Smooth muscle cell (in vitro differentiated cells): ENCODE measurements around the gene DHX15. TPM values are rescaled to one million over a fixed set of nuclear protein-coding genes. Genes with fewer than 3 reads are reported as not detected.

Experiments used
- DNase-seq: peaks from one replicate; lab custom pipeline; 2025; ENCODE audit not compliant: unreplicated experiment; lab: John Stamatoyannopoulos, UW
- H2AFZ ChIP-seq: fragments of 200-600 bp; sonication (generic); 2 replicates; pipeline ENCODE4 v1.6.0; 2016; ENCODE audit warnings: antibody characterized with exemption, low read depth, mild to moderate bottlenecking
- H3F3A ChIP-seq: fragments of 200-600 bp; sonication (generic); 2 replicates; pipeline ENCODE4 v1.6.0; 2017; ENCODE audit warnings: antibody characterized with exemption, low read depth
- H3K27ac ChIP-seq: fragments of 200-600 bp; sonication (generic); 2 replicates; pipeline ENCODE4 v1.5.1; 2016; ENCODE audit warnings: low read depth, mild to moderate bottlenecking
- H3K27me3 ChIP-seq: fragments of 200-600 bp; sonication (generic); 2 replicates; pipeline ENCODE4 v1.6.1; 2016; ENCODE audit warnings: low read depth, mild to moderate bottlenecking
- H3K36me3 ChIP-seq: fragments of 200-600 bp; sonication (generic); 2 replicates; pipeline ENCODE4 v1.5.1; 2016; ENCODE audit warnings: low read depth
- H3K4me1 ChIP-seq: fragments of 200-600 bp; sonication (generic); 2 replicates; pipeline ENCODE4 v1.5.1; 2016; ENCODE audit warnings: low read depth
- H3K4me2 ChIP-seq: fragments of 200-600 bp; sonication (generic); 2 replicates; pipeline ENCODE4 v1.6.0; 2016; ENCODE audit warnings: mild to moderate bottlenecking
- H3K4me3 ChIP-seq: fragments of 200-600 bp; sonication (generic); 2 replicates; pipeline ENCODE4 v1.5.1; 2016; ENCODE audit warnings: mild to moderate bottlenecking
- H3K79me2 ChIP-seq: fragments of 200-600 bp; sonication (generic); 2 replicates; pipeline ENCODE4 v1.6.0; 2016; ENCODE audit warnings: low read depth, mild to moderate bottlenecking
- H3K9ac ChIP-seq: fragments of 200-600 bp; sonication (generic); 2 replicates; pipeline ENCODE4 v1.6.0; 2016; ENCODE audit warnings: low read depth
- H3K9me3 ChIP-seq: fragments of 200-600 bp; sonication (generic); replicated peaks from 2 replicates; pipeline ENCODE4 v1.5.1; 2016; ENCODE audit warnings: low read depth
- H4K20me1 ChIP-seq: fragments of 200-600 bp; sonication (generic); 2 replicates; pipeline ENCODE4 v1.6.0; 2016; ENCODE audit warnings: low read depth
- WGBS: methylation state at CpG from one replicate; pipeline ENCODE4 v1.1.7; 2016; ENCODE audit warnings: low lambda C conversion rate; 5-methylcytosine and 5-hydroxymethylcytosine counted together
- polyA plus RNA-seq: library from polyadenylated mRNA; unstranded; fragments of >200 nt; fragmentation: Nextera tagmentation; extraction: Ambion mirVana; gene quantifications from 2 replicates; pipeline ENCODE4 v1.2.1, GENCODE V29; 2016
- total RNA-seq: library from RNA; depleted of rRNA; stranded (reverse); fragments of >200 nt; gene quantifications from 2 replicates; pipeline ENCODE4 v1.2.3, GENCODE V29; 2014
- TF ChIP-seq, protein P1 (sequence below): fragments of 200-600 bp; sonication (generic); IDR thresholded peaks from 2 replicates; pipeline ENCODE4 v1.5.1; 2017; ENCODE audit warnings: borderline replicate concordance, mild to moderate bottlenecking, antibody characterized with exemption; ENCODE audit not compliant: insufficient read depth, poor library complexity, severe bottlenecking

The DHX15 gene
- total and polyA plus RNA-seq, 2 experiments from 2014 or later: 69.8 to 168 TPM

DNA sequence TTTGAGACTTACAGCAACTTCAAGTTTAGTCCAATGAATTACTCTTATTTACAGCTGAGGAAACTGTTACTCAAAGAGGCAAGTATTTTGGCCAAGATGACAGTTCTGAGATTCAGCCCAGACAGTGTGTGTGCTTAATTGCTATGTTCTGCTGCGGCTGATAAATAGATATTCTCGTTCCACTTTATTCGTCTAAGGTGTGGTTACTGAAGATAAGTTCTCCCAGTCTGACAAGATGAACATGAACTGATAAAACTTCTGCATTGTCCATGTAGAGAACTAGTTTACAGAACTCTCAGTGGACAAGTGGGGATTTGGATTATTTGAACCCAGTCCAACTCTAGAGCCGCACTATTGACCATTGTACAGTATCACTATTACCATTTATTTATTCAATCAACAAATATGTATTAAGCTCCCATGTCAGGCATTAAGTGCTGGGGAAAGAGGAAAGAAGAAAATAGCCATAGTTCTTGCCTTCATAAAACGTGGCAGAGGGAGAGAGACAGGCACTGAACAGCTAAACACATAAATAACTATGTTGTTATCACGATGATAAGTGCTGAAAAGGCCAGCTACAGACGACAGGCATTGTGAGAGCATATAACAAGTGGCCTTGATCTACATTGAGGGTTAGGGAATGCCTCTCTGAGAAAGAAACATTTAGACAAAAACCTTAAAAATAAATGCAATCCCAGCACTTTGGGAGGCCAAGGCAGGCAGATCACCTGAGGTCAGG lies 4.0 kb upstream of the DHX15 start:
- Histone ChIP-seq H3F3A (no peaks in the 10 kb centered on the region), H3K4me3 (no peak overlapping the region), H3K9ac (no peak overlapping the region), H3K4me1 (no peaks in the 10 kb centered on the region), H3K4me2 (no peak overlapping the region), H3K27ac (no peak overlapping the region), H3K9me3 (no peaks in the 10 kb centered on the region), H3K36me3 (no peaks in the 10 kb centered on the region), H4K20me1 (peaks cover 2% of the 10 kb centered on the region), H2AFZ (no peak overlapping the region), H3K27me3 (no peaks in the 10 kb centered on the region), H3K79me2 (peaks cover 9% of the 10 kb centered on the region)
- WGBS: 65% methylated on average over 7 of the region's 7 CpGs
- TF ChIP-seq, protein P1, sequence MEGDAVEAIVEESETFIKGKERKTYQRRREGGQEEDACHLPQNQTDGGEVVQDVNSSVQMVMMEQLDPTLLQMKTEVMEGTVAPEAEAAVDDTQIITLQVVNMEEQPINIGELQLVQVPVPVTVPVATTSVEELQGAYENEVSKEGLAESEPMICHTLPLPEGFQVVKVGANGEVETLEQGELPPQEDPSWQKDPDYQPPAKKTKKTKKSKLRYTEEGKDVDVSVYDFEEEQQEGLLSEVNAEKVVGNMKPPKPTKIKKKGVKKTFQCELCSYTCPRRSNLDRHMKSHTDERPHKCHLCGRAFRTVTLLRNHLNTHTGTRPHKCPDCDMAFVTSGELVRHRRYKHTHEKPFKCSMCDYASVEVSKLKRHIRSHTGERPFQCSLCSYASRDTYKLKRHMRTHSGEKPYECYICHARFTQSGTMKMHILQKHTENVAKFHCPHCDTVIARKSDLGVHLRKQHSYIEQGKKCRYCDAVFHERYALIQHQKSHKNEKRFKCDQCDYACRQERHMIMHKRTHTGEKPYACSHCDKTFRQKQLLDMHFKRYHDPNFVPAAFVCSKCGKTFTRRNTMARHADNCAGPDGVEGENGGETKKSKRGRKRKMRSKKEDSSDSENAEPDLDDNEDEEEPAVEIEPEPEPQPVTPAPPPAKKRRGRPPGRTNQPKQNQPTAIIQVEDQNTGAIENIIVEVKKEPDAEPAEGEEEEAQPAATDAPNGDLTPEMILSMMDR: no peak
- no peak for DNase-seq

DNA sequence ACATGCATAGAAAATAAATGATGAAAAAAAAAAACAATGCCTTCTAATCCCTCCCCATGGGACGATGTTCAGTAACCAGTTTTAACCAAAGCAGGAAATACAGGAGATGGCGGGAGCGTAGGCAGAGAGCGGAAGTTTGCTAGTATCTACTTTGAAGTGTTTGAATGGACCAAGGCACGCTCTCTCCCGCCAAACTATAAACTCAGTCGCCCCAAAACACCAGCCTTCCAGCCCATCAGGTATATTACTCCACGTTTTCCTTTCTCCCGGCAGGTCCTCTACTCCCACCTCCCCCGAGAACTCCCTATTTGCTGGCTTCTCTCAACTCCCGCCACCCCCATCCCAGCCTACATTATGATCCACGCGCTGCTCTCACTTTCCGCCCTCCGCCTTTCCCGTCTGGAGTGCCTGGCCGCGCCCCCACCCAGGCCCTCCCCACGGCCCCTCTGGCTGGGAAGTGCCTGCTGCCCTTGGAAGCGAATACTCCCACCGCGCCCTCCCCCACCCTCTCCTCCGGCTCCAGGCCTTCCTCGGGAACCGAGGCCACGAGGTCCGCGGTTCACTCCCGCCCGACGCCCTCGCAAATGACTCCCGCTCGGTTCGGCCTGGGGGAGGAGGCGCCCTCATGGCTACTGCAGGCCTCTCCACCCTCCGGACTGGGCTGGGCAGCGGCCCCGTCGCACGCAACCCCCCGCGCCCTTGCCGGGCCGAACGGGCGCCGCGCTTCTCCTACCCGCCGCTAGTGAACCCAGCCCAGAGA lies 723 bp downstream of the DHX15 start:
- H3K9ac ChIP-seq: peak overlapping the region; percentile 97
- TF ChIP-seq, protein P1: no peak
- no peaks in the 10 kb centered on the region for H3K27me3 ChIP-seq
- H3K36me3 ChIP-seq: no peaks in the 10 kb centered on the region
- H3K4me3 ChIP-seq: peak overlapping the region; percentile 63
- peak; percentile 68 for DNase-seq
- H3F3A ChIP-seq: no peaks in the 10 kb centered on the region
- H4K20me1 ChIP-seq: peaks cover 50% of the 10 kb centered on the region
- peaks cover 12% of the 10 kb centered on the region for H3K4me1 ChIP-seq
- H3K4me2 ChIP-seq: peak overlapping the region; percentile 88
- peaks cover 56% of the 10 kb centered on the region for H3K79me2 ChIP-seq
- peak overlapping the region; percentile 6 for H2AFZ ChIP-seq
- no peaks in the 10 kb centered on the region for H3K9me3 ChIP-seq
- WGBS: under 1% methylated on average over 49 of the region's 51 CpGs
- H3K27ac ChIP-seq: peak overlapping the region; percentile 97

DNA sequence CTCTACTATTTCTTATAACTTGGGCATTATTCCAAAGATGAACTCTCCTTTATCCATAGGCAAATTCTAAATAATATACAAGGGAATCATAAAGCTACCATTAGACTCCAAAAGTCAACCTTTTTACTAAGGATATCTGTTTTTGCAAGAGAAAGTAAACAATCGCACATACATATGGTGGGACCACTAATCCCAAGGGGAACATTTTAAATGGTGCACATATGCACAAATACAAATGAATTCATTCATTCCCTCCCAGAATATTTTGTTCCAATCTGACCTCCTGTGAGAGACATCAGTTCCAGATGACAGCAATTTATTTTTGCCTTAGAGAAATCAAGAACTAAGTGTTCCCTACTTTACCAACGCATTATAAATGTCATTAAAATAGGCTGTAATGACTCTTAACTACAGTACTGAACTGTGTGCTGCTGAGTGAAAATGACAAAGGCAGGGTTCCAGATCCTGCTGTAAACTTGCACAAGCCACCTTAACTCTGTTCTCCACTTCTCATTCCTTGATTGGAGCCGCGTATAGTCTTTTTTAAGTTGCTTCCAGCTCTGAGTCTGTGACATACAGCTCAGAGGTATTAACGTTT lies 2.0 kb downstream of the DHX15 start:
- H2AFZ ChIP-seq: no peak overlapping the region
- peaks cover 63% of the 10 kb centered on the region for H4K20me1 ChIP-seq
- peak overlapping the region; percentile 88 for H3K4me2 ChIP-seq
- TF ChIP-seq, protein P1: no peak
- peaks cover 69% of the 10 kb centered on the region for H3K79me2 ChIP-seq
- peak overlapping the region; percentile 63 for H3K4me3 ChIP-seq
- DNase-seq: no peak
- H3F3A ChIP-seq: no peaks in the 10 kb centered on the region
- H3K9ac ChIP-seq: peak overlapping the region; percentile 97
- peaks cover 12% of the 10 kb centered on the region for H3K4me1 ChIP-seq
- H3K27ac ChIP-seq: peak overlapping the region; percentile 97
- WGBS: 18% methylated on average over 5 of the region's 5 CpGs
- H3K9me3 ChIP-seq: no peaks in the 10 kb centered on the region
- H3K36me3 ChIP-seq: no peaks in the 10 kb centered on the region
- H3K27me3 ChIP-seq: no peaks in the 10 kb centered on the region
